Measurements from ENCODE around the gene WAPL. TPM values are rescaled to one million over a fixed set of nuclear protein-coding genes. Genes with fewer than 3 reads are reported as not detected.

The WAPL gene
- total and polyA plus RNA-seq, 2 of the 4 experiments (the other 2 are of a cell fraction), result 11.5 to 31.7 TPM

GRCh38 chr10:86512137-86512536 is 9.5 kb downstream of the WAPL start:
- H3K4me3 ChIP-seq (ENCODE audit: insufficient read depth, low read depth, low read length), result no peak overlapping the region
- H2AK5ac ChIP-seq (ENCODE audit: low read depth, low read length), result no peak overlapping the region
- H3K4ac ChIP-seq (ENCODE audit: low read depth, low read length), result no peak overlapping the region
- WGBS, 2 experiments (ENCODE audit: extremely low coverage in 2 of 2, insufficient read length in 1 of 2), result no CpG with 5 or more reads among the region's 2 CpGs
- no peak overlapping the region for H3K56ac ChIP-seq (ENCODE audit: extremely low read depth, insufficient read depth, low read length)
- no peaks in the 10 kb centered on the region for H3K9me3 ChIP-seq (ENCODE audit: control insufficient read depth, insufficient read depth, low read length)
- H2BK20ac ChIP-seq (ENCODE audit: low read depth, low read length), result no peak overlapping the region
- H2BK120ac ChIP-seq (ENCODE audit: low read depth, low read length), result no peak overlapping the region
- no peak for DNase-seq
- H3K79me1 ChIP-seq (ENCODE audit: low read depth in 1 of 2, low read length in 2 of 2), result peaks cover 19 to 52% of the 10 kb centered on the region in 2 experiments
- H3K9me1 ChIP-seq (ENCODE audit: insufficient read depth, low read length), result peaks cover 12% of the 10 kb centered on the region
- H2AK9ac ChIP-seq (replicated peaks; ENCODE audit: low read depth, low read length, poor library complexity), result no peak overlapping the region
- H3K9ac ChIP-seq (ENCODE audit: low read depth, low read length), result no peak overlapping the region
- TF ChIP-seq RCOR1 (IDR thresholded peaks at IDR 0.05; ENCODE audit: insufficient replicate concordance, low read length) (no peak), RAD21 (IDR thresholded peaks at IDR 0.05; ENCODE audit: low read length) (no peak), CEBPB (IDR thresholded peaks at IDR 0.05; ENCODE audit: low read depth, low read length) (no peak), CTCF (conservative IDR thresholded peaks at IDR 0.05; ENCODE audit: low read depth, low read length) (no peak)
- in situ Hi-C loops (cut with MboI; ENCODE audit: low sequenced_read_pairs), result loop anchor here (25.0 kb wide), 1 partner anchor 375 kb away; no protein-coding TSS in a partner anchor
- no peak overlapping the region for H2BK5ac ChIP-seq (ENCODE audit: low read depth, low read length, poor library complexity, severe bottlenecking)
- no peaks in the 10 kb centered on the region for H3K27me3 ChIP-seq (ENCODE audit: control insufficient read depth, insufficient read depth, low read length)
- ChIA-PET POLR2A (ENCODE audit: unreplicated experiment) (no interaction called here), CTCF (no interaction called here)
- dilution Hi-C loops (cut with HindIII; ENCODE audit: low sequenced_read_pairs, unreplicated experiment), result no loop called here
- H3K4me2 ChIP-seq (ENCODE audit: low read depth, low read length), result no peak overlapping the region
- H4K91ac ChIP-seq (ENCODE audit: insufficient read depth, low read depth, low read length), result no peak overlapping the region
- no TSS peak for BruUV-seq (replicated peaks)
- no peak overlapping the region for H3K14ac ChIP-seq (replicated peaks; ENCODE audit: low read depth, low read length)
- peaks cover 59% of the 10 kb centered on the region for H4K20me1 ChIP-seq (ENCODE audit: insufficient read depth, low read length)
- H4K8ac ChIP-seq (ENCODE audit: low read depth in 2 of 2, low read length in 2 of 2), result no peak overlapping the region
- no peak overlapping the region for H3K23ac ChIP-seq (ENCODE audit: low read depth, low read length)
- intact Hi-C loops (cut with micrococcal nuclease), result no loop called here
- peaks cover 27% of the 10 kb centered on the region for H3K36me3 ChIP-seq (ENCODE audit: control insufficient read depth, insufficient read depth, low read length)
- no peak for ATAC-seq (ENCODE audit: low read depth)
- H4K5ac ChIP-seq (ENCODE audit: low read depth, low read length), result no peak overlapping the region
- no peak overlapping the region for H3K27ac ChIP-seq (ENCODE audit: insufficient read depth, low read length)
- no peak overlapping the region for H3K18ac ChIP-seq (ENCODE audit: low read depth, low read length)
- H2BK15ac ChIP-seq (ENCODE audit: low read depth, low read length), result no peak overlapping the region
- peaks cover 3% of the 10 kb centered on the region; the same call in 1 of the 2 replicates for H3K4me1 ChIP-seq (ENCODE audit: control insufficient read depth, insufficient read depth, low read length)
- no peak overlapping the region for H2AFZ ChIP-seq (replicated peaks; ENCODE audit: low read length, poor library complexity)

All from IMR-90 (cell line).